NCI-H128 (cell line): ENCODE results near the gene STK38.
"Not testable (repeated sequence)": the region's sequence is repeated elsewhere in the genome, so short reads cannot be mapped to it uniquely, and the experiment has no call there.

Experiments used
- DNase-seq: peaks from one replicate; lab custom pipeline; 2025; ENCODE audit not compliant: unreplicated experiment; lab: John Stamatoyannopoulos, UW

STK38 gene

GRCh38 chr6:36489426-36489825 lies 57.9 kb downstream of the STK38 start:
- no peak for DNase-seq

- DNase-seq, result no peak
Observed at GRCh38 chr6:36488221-36488620, 59.1 kb downstream of the STK38 start.

- no peak for DNase-seq
Observed at GRCh38 chr6:36487698-36488097, 59.6 kb downstream of the STK38 start.

- DNase-seq, result no peak
Observed at GRCh38 chr6:36484736-36485135, 62.5 kb downstream of the STK38 start.

- DNase-seq, result not testable (repeated sequence)
Observed at GRCh38 chr6:36483326-36483725, 64.0 kb downstream of the STK38 start.

GRCh38 chr6:36479256-36479655 lies 68.0 kb downstream of the STK38 start:
- DNase-seq, result no peak

GRCh38 chr6:36478051-36478526 lies 69.2 kb downstream of the STK38 start:
- no peak for DNase-seq

GRCh38 chr6:36469946-36470345 lies 77.3 kb downstream of the STK38 start:
- DNase-seq, result no peak

- DNase-seq, result no peak
Observed at GRCh38 chr6:36469148-36469661, 78.1 kb downstream of the STK38 start.

GRCh38 chr6:36467625-36468024 lies 79.7 kb downstream of the STK38 start:
- DNase-seq, result no peak

GRCh38 chr6:36464233-36464632 lies 83.0 kb downstream of the STK38 start:
- no peak for DNase-seq

GRCh38 chr6:36463676-36464075 lies 83.6 kb downstream of the STK38 start:
- DNase-seq, result no peak

GRCh38 chr6:36461646-36462045 lies 85.6 kb downstream of the STK38 start:
- no peak for DNase-seq

- no peak for DNase-seq
Observed at GRCh38 chr6:36460916-36461315, 86.4 kb downstream of the STK38 start.

- DNase-seq, result no peak
Observed at GRCh38 chr6:36459501-36459900, 87.8 kb downstream of the STK38 start.

GRCh38 chr6:36455486-36456027 lies 91.7 kb downstream of the STK38 start:
- no peak for DNase-seq

- not testable (repeated sequence) for DNase-seq
Observed at GRCh38 chr6:36452897-36453296, 94.4 kb downstream of the STK38 start.

GRCh38 chr6:36449173-36449572 lies 98.1 kb downstream of the STK38 start:
- DNase-seq, result not testable (repeated sequence)

- no peak for DNase-seq
Observed at GRCh38 chr6:36445621-36446020, 101.7 kb downstream of the STK38 start.

GRCh38 chr6:36444470-36444869 lies 102.8 kb downstream of the STK38 start:
- DNase-seq, result no peak
